Activated naive CD4-positive, alpha-beta T cell treated with anti-CD3 and anti-CD28 coated beads, Interleukin-2, amount 10 ng/mL, durations not matched to agents 5 hours and 36 hours (primary cell): ENCODE results near the gene EIF4EBP2. TPM values are rescaled to one million over a fixed set of nuclear protein-coding genes. Genes with fewer than 3 reads are reported as not detected.

ENCODE experiments used
- total RNA-seq, 2 experiments: library from RNA; stranded (reverse); gene quantifications; one replicate each; pipeline ENCODE4 v1.2.3, GENCODE V29; 2021

The EIF4EBP2 gene, protein sequence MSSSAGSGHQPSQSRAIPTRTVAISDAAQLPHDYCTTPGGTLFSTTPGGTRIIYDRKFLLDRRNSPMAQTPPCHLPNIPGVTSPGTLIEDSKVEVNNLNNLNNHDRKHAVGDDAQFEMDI
- total RNA-seq, result 10 to 100 TPM; 62.5 to 63.4 TPM

DNA sequence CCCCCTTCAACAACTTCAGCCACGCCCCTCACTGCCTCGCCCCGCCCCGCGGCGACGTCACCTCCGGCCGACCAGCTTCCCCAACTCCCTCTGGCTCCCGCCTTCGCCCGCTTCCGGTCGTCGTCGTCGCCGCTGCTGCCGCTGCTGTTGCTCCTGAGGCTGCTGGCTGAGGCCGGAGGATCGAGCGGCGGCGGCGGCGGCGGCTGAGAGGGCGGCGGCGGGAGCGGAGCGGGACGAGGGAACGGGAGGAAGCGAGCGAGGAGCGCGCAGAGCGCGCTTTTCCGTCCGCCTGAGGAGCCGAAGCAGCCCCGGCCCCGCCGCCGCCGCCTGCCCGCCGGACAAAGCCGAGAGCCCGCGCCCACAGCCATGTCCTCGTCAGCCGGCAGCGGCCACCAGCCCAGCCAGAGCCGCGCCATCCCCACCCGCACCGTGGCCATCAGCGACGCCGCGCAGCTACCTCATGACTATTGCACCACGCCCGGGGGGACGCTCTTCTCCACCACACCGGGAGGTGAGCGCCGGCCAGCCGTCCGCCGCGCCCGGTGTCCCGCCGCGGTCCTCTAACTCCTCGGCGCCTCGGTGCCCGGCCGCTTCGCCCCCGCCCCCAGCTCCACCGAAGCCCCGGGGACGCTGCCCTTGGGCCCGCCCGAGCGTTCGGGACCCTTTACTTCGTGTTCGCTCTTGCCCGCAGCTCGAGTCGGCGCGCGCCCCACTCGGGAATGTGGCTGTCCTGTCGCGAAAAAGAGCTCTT is at the start of gene EIF4EBP2:
TSS of gene EIF4EBP2 (plus strand) at position 110 of the 751 bp plus-strand sequence. CDS start at position 367, 257 bp downstream.

GRCh38 chr10:70441161-70441894 is 37.4 kb downstream of the EIF4EBP2 start, which contains the start of gene NODAL:
Gene NODAL (minus strand): TSS chr10:70441681. CDS start chr10:70441667, 14 bp downstream.

Other genes with a start within 250 kb of the EIF4EBP2 start
- 10 to 100 TPM; 90.5 to 97.3 TPM for gene SAR1A, start 233.6 kb upstream of the EIF4EBP2 start, total RNA-seq
- gene PPA1, start 170.7 kb upstream of the EIF4EBP2 start, total RNA-seq, result 100 to 1,000 TPM; 166 to 168 TPM
- not detected for gene NPFFR1, start 120.1 kb upstream of the EIF4EBP2 start, total RNA-seq
- gene LRRC20, start 21.5 kb upstream of the EIF4EBP2 start, total RNA-seq, result 10 to 100 TPM; 10.3 to 11.0 TPM
- under 1 TPM; 0.15 to 0.26 TPM for gene NODAL, start 37.5 kb downstream of the EIF4EBP2 start, total RNA-seq
- under 1 TPM; 0.24 to 0.28 TPM for gene PALD1, start 74.6 kb downstream of the EIF4EBP2 start, total RNA-seq
- 10 to 100 TPM; 57.4 to 63.5 TPM for gene PRF1, start 198.6 kb downstream of the EIF4EBP2 start, total RNA-seq